ENCODE results near the gene OR4D9.
"Not testable (repeated sequence)": the region's sequence is repeated elsewhere in the genome, so short reads cannot be mapped to it uniquely, and the experiment has no call there.

The OR4D9 gene

GRCh38 chr11:59501931-59502330 lies 9.4 kb upstream of the OR4D9 start:
- Histone ChIP-seq H3K27me3 (ENCODE audit: insufficient read depth, poor library complexity, severe bottlenecking) (no peaks in the 10 kb centered on the region), H3K4me3 (replicated peaks; ENCODE audit: insufficient read depth, low read length) (no peak overlapping the region), H3K27ac (replicated peaks) (no peak overlapping the region)
- TF ChIP-seq CTCF (IDR thresholded peaks at IDR 0.05; ENCODE audit: insufficient read depth, low read length) (no peak), SPI1 (IDR thresholded peaks at IDR 0.05; ENCODE audit: borderline replicate concordance, low read depth) (no peak), POLR2AphosphoS5 (IDR thresholded peaks at IDR 0.05; ENCODE audit: low read depth) (no peak), GABPA (IDR thresholded peaks at IDR 0.05; ENCODE audit: low read depth) (no peak)
- TF ChIP-seq, protein P1, sequence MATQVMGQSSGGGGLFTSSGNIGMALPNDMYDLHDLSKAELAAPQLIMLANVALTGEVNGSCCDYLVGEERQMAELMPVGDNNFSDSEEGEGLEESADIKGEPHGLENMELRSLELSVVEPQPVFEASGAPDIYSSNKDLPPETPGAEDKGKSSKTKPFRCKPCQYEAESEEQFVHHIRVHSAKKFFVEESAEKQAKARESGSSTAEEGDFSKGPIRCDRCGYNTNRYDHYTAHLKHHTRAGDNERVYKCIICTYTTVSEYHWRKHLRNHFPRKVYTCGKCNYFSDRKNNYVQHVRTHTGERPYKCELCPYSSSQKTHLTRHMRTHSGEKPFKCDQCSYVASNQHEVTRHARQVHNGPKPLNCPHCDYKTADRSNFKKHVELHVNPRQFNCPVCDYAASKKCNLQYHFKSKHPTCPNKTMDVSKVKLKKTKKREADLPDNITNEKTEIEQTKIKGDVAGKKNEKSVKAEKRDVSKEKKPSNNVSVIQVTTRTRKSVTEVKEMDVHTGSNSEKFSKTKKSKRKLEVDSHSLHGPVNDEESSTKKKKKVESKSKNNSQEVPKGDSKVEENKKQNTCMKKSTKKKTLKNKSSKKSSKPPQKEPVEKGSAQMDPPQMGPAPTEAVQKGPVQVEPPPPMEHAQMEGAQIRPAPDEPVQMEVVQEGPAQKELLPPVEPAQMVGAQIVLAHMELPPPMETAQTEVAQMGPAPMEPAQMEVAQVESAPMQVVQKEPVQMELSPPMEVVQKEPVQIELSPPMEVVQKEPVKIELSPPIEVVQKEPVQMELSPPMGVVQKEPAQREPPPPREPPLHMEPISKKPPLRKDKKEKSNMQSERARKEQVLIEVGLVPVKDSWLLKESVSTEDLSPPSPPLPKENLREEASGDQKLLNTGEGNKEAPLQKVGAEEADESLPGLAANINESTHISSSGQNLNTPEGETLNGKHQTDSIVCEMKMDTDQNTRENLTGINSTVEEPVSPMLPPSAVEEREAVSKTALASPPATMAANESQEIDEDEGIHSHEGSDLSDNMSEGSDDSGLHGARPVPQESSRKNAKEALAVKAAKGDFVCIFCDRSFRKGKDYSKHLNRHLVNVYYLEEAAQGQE (IDR thresholded peaks at IDR 0.05; ENCODE audit: insufficient replicate concordance, low read depth) = no peak
- no peak for DNase-seq (ENCODE audit: low read depth in 1 of 2, low spot score in 1 of 2)

DNA sequence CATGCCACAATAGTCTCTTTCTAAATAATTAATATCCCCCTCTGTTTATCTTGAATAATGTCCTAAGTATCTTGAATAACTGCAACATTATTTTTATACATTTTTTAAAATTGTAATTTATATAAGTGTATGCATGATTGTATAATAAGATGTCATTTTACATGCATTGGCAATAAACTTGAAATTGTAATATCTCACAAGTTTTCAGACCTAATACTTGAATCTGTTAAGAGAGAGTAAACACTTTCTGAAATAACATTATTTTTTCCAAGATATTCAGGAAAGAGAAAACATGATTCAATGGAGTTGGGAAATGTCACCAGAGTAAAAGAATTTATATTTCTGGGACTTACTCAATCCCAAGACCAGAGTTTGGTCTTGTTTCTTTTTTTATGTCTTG lies 8.1 kb upstream of the OR4D9 start, which contains the start of gene OR4D11:
Gene OR4D11, plus strand, starts transcription at position 301 of the 400 bp plus-strand sequence. Its CDS starts 0 bp downstream, at position 301.
- no peak within 1 kb of the TSS for H3K27ac ChIP-seq (replicated peaks)
- no peaks in the 10 kb centered on the region for H3K27me3 ChIP-seq (ENCODE audit: insufficient read depth, poor library complexity, severe bottlenecking)
- TF ChIP-seq, protein P1 (IDR thresholded peaks at IDR 0.05; ENCODE audit: insufficient replicate concordance, low read depth) = no peak
- TF ChIP-seq POLR2AphosphoS5 (IDR thresholded peaks at IDR 0.05; ENCODE audit: low read depth) = no peak
- no peak for TF ChIP-seq GABPA (IDR thresholded peaks at IDR 0.05; ENCODE audit: low read depth)
- no peak for TF ChIP-seq CTCF (IDR thresholded peaks at IDR 0.05; ENCODE audit: insufficient read depth, low read length)
- TF ChIP-seq SPI1 (IDR thresholded peaks at IDR 0.05; ENCODE audit: borderline replicate concordance, low read depth) = no peak

DNA sequence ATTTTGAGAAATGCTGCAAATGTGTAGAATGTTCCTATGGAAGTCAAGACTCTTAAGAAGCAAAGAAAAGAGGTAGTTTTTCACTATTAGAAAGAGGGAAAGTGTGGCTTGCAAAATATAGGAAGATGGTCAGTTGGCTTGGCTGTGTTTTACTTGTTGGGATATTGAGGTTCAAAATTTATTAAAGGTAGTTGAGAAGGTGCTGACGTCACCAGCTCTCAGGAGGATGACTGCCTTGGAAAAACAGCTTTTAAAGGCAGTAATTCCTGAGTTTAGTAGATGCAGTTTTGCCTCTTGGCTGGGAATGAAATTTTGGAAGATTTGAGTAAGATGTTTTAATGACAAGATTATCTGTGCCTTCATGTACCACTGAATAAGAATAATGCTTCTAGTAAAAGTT lies 336 bp downstream of the OR4D9 start:
- peak overlapping the region; percentile 64 for H3K27ac ChIP-seq (replicated peaks)
- no peak for DNase-seq (ENCODE audit: low read depth in 1 of 2, low spot score in 1 of 2)
- TF ChIP-seq GABPA (IDR thresholded peaks at IDR 0.05; ENCODE audit: low read depth) (no peak), SPI1 (IDR thresholded peaks at IDR 0.05; ENCODE audit: borderline replicate concordance, low read depth) (no peak), CTCF (IDR thresholded peaks at IDR 0.05; ENCODE audit: insufficient read depth, low read length) (no peak), POLR2AphosphoS5 (IDR thresholded peaks at IDR 0.05; ENCODE audit: low read depth) (no peak)
- TF ChIP-seq, protein P1 (IDR thresholded peaks at IDR 0.05; ENCODE audit: insufficient replicate concordance, low read depth) = no peak

More for the DNA sequence above, 8.1 kb upstream of the OR4D9 start, which contains the start of gene OR4D11:
- H3K4me3 ChIP-seq (replicated peaks; ENCODE audit: insufficient read depth, low read length) = no peak within 1 kb of the TSS
- no peak for DNase-seq (ENCODE audit: low read depth in 1 of 2, low spot score in 1 of 2)

DNA sequence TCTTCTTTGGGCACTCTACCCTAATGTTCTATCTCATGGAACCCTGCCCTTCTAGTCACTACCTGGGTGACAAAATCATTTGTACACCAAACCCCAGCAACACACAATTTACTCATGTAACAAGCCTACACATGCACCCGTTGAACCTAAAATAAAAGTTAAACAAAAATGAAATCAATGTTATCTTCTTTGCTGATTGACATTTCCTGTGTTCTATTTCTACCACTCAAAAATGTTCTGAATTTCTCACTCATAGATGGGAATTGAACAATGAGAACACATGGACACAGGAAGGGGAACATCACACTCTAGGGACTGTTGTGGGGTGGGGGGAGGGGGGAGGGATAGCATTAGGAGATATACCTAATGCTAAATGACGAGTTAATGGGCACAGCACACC lies 8.8 kb downstream of the OR4D9 start:
- H3K27me3 ChIP-seq (ENCODE audit: insufficient read depth, poor library complexity, severe bottlenecking); H3K4me3 ChIP-seq (replicated peaks; ENCODE audit: insufficient read depth, low read length); DNase-seq (ENCODE audit: low read depth in 1 of 2, low spot score in 1 of 2); H3K27ac ChIP-seq (replicated peaks): not testable (repeated sequence)

More for the DNA sequence above, 336 bp downstream of the OR4D9 start:
- Histone ChIP-seq H3K27me3 (ENCODE audit: insufficient read depth, poor library complexity, severe bottlenecking) (no peaks in the 10 kb centered on the region), H3K4me3 (replicated peaks; ENCODE audit: insufficient read depth, low read length) (no peak overlapping the region)

Measured in HL-60 (cell line).